Right renal cortex interstitium (tissue), 3 donors: Measurements from ENCODE around the gene KRT82. TPM values are rescaled to one million over a fixed set of nuclear protein-coding genes. Genes with fewer than 3 reads are reported as not detected.
"Not testable (repeated sequence)": the region's sequence is repeated elsewhere in the genome, so short reads cannot be mapped to it uniquely, and the experiment has no call there.

Source experiments
- DNase-seq, 3 donors: peaks; one replicate each; pipeline ENCODE4 v3.0.0-alpha.2; 2013; ENCODE audit warnings: low read depth in 3 of 3, low spot score in 2 of 3
- polyA plus RNA-seq, 3 donors: library from polyadenylated mRNA; unstranded; fragments of 120-200 nt; gene quantifications; one replicate each; pipeline ENCODE4 v1.2.1, GENCODE V29; 2013; ENCODE audit not compliant: insufficient read length in 3 of 3

Gene KRT82
- polyA plus RNA-seq, 3 donors: not detected

GRCh38 chr12:52413782-52414345 is 7.7 kb upstream of the KRT82 start:
- DNase-seq: no peak

GRCh38 chr12:52413202-52413601 is 7.1 kb upstream of the KRT82 start:
- DNase-seq: no peak

GRCh38 chr12:52411815-52412214 is 5.7 kb upstream of the KRT82 start:
- no peak for DNase-seq

GRCh38 chr12:52410589-52411248 is 4.6 kb upstream of the KRT82 start:
- DNase-seq: not testable (repeated sequence)

- no peak for DNase-seq
These were observed 1.8 kb upstream of the KRT82 start for GRCh38 chr12:52407918-52408317.

- no peak for DNase-seq
These were observed 1.2 kb downstream of the KRT82 start for GRCh38 chr12:52404951-52405350.

- no peak for DNase-seq
These were observed 2.6 kb downstream of the KRT82 start for GRCh38 chr12:52403561-52403960.

- DNase-seq: no peak
These were observed 3.1 kb downstream of the KRT82 start for GRCh38 chr12:52402873-52403540.

- DNase-seq: no peak
These were observed 3.8 kb downstream of the KRT82 start for GRCh38 chr12:52402377-52402776.

- no peak for DNase-seq
These were observed 4.2 kb downstream of the KRT82 start for GRCh38 chr12:52401926-52402325.

GRCh38 chr12:52401526-52401925 is 4.6 kb downstream of the KRT82 start:
- DNase-seq: no peak

- DNase-seq: no peak
These were observed 5.2 kb downstream of the KRT82 start for GRCh38 chr12:52400906-52401305.

- no peak for DNase-seq
These were observed 6.4 kb downstream of the KRT82 start for GRCh38 chr12:52399756-52400155.

GRCh38 chr12:52398176-52398575 is 8.0 kb downstream of the KRT82 start:
- no peak for DNase-seq

- DNase-seq: no peak
These were observed 9.5 kb downstream of the KRT82 start for GRCh38 chr12:52396656-52397055.

GRCh38 chr12:52395761-52396434 is 10.2 kb downstream of the KRT82 start:
- no peak for DNase-seq

- DNase-seq: no peak
These were observed 11.2 kb downstream of the KRT82 start for GRCh38 chr12:52394836-52395405.

- DNase-seq: no peak
These were observed 13.6 kb downstream of the KRT82 start for GRCh38 chr12:52392465-52393007.

- DNase-seq: no peak
These were observed 14.5 kb downstream of the KRT82 start for GRCh38 chr12:52391618-52392002.

GRCh38 chr12:52390739-52391617 is 15.2 kb downstream of the KRT82 start:
- DNase-seq: no peak
